GM21737 (cell line): ENCODE measurements around the gene KL.

Experiments
- ATAC-seq: cut with Tn5 transposase; IDR thresholded peaks from one replicate; pipeline ENCODE4 v1.9.1; 2021; ENCODE audit warnings: mild to moderate bottlenecking, moderate library complexity; ENCODE audit not compliant: unreplicated experiment

KL gene

DNA sequence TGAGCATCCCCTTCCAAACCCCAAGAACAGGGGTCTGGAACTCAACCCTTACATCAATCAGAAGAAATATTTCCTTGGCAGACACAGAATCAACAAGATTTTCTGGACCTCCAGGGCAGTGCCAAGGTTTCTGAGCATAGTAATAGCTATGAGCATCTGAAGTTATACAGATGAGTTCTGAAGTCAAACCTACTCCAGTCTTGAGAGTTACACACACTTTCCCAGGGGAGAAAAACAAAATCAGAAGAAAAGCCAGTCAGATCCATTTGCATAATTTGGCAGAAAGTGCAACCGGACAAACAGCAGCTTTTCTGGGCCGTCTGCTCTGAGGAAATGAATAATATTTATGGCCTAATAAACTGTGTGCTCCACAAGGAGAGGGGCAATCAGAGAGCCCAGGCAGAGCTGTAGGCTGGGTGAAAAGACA, 93.1 kb downstream of the KL start:
- ATAC-seq, result no peak

DNA sequence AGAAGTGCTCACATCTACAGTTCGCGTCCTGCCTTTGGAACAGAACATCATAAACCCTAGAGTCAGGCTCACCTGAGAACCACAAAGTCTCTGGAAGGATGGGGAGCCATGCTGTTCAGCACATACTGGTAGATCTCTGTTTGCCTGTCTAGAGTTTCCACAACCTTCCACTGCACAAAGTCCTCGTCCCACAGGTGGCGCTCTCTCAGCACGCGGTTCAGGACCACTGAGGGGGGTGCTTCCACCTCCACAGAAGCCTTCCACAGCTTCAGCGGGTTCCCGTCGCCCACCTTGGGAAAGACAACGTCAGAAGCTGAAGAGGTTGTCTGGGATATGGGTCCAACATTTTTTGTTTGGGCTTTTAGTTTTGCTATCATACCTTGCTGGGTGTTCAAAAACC, 93.6 kb downstream of the KL start:
- ATAC-seq, result no peak

DNA sequence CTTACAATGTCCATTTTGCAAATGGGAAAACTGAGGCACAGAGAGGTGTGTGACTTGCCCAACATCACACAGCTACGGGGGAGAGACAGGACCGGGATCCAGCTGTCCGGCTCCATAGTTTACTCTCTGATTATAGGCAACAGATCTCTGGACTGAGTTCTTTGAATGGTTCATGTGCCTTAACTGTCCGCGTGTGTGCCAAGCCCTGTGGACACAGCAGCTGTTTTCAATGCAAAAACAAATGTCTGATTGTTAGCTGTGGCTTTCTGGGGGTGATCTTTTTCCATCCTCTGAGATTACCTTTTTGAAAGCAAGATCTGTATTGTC, 94.1 kb downstream of the KL start:
- ATAC-seq, result no peak

DNA sequence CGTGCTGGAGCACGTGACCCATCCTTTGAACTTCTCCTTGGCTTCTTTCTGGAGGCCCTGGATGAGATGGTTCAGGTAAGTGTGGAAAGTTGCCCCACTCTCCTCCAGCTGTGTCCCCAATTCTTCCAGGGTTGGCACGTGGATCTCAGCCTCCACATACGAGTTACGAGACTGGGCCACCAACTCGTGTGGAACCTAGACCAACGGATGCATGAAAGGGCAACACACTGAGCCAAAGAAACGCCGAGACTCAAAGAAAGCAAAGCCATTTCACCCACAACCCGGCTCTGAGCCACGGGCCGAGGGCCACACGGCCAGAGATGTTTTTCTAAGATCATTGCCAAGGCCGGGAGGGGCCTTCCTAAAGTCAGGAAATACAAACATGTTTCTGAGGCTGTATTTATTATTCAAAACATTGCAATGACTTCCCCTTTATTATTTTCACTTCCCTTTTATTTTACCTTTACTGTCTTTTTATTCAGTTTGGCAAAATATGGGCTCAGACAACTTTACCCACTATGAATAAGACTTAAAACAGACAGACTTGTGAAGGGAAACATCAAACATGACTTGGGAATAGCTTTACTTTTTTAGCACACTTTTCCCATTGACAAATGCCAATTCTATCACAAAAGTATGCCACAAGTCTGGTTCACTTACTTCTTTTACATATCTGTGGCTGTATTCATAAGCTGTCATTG, 94.6 kb downstream of the KL start:
- peak; percentile 41 for ATAC-seq

DNA sequence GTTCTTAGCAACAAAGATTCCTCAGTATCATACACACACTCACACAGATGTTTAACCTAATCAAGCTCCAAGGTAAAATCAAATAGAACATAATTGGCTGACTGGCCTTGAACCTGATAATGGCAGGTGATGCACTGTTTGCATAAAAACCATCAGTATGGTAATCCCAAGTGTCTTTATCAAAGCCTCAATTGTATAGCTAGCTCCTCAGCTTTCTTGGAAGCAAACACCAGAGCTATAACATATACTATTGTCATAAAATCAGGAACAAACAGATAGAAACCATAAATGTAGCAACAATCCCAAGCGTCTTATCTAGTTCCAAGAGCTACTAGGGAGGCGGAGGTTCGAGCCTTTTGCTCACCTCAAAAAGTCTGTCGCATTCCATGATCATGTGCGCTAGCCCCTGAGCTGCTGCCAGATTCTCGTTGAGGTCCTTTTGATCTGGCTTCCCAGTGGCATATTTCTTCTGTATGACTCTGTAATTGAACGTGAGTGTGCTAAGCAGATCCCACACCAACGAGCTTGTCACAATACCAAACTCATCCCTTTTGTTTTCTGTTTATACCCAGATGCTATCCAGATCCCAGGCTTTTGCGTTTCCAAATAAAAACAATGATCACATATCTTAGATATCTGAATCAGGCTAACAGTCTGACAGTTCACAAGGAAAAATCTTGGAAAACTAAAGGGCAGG, 95.3 kb downstream of the KL start:
- peak; percentile 26 for ATAC-seq

DNA sequence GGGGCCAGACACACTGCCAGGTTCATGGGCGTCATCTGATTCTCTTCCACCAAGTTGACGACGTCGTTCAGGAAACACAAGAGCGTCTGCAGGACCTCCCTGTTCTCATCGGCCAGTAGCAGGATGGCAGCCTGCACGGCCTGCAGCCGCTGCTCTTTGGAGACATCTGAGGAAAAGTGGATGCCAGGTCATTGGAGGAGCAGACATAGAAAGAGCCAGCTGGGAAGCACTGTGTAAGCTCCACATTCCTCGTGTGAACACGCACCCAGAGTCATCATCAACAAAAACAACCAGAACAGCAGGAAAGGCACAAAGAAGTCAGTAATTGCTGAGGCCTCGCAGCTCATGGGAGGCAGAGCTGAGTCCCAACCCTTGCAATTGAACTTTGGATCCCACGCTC, 96.5 kb downstream of the KL start:
- ATAC-seq, result no peak

DNA sequence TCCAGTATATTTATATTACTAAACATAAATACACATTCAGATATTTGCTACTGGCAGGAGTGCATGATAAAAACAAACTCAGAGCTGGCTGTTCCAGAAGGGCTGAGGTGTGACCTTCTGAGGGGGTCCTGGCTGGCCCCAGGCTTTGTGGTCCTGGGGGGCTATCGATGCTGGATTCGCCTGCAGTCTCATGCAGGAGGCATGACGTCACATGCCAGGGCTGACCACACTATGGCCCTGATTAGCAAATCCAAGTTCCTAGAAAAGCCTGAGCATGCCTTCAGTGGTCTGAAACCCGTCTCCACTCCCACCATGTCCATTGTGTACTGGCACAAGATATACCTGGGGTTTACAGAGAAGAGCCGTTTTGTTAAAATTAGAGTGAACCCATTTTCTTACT, 97.9 kb downstream of the KL start:
- ATAC-seq, result no peak

DNA sequence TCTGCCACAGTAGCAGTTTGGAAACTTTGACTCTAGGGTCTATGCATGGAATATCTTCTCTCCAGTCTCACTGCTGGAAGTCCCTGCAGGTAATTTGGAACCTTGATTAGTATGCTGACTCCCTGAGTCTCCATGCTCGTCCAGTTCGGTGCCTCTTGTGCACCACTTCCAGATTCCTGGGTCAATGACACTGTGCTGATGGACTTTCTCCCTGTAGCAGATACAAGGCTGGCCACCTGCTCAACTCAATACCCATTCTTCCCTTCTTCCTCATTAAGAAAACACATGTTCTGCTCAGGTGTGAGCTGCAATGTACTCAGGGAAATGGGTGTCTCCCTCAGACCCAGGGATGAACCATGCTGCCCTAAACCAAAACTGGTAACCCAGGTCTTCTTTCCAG, 99.1 kb downstream of the KL start:
- ATAC-seq, result no peak
